ENCODE data around the gene UBXN2A. TPM values are rescaled to one million over a fixed set of nuclear protein-coding genes. Genes with fewer than 3 reads are reported as not detected.
A peak's percentile ranks its signal among the peaks of the same experiment; 100 is the strongest.
"Not testable (repeated sequence)": the region's sequence is repeated elsewhere in the genome, so short reads cannot be mapped to it uniquely, and the experiment has no call there.

The UBXN2A gene
- total and polyA plus RNA-seq, 7 donors: 12.0 to 33.9 (median 20.7) TPM

DNA sequence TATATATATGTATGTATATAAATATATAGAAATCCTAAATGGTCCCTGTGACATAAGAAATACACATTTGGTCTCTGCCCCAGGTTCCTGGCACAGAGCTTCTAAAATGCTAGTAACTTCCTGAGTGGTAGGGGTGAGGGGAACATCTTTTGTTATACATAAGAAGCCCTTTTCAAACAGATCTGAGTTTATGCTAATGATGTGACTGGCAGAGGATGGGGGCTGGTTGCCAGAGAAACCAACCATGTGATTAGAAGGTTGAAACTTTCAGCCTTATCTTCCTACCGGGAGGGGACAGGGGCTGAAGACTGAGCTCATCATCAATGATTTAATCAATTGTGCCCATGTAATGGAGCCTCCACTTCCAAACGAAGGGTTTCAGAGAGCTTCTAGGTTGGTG is 86.0 kb downstream of the UBXN2A start:
- Histone ChIP-seq H3K27ac (no peak overlapping the region), H3K27me3 (ENCODE audit: insufficient read depth in 3 of 3, low read length in 2 of 3) (no peaks in the 10 kb centered on the region), H3K36me3 (ENCODE audit: insufficient read depth in 1 of 2, low read depth in 1 of 2) (peaks cover 7 to 69% of the 10 kb centered on the region in 2 donors), H3K9me3 (no peaks in the 10 kb centered on the region), H3K4me3 (no peak overlapping the region), H3K4me1 (no peaks in the 10 kb centered on the region)
- ATAC-seq (no peak), DNase-seq (no peak)
- 64 to 69% (median 65%) methylated on average over 2 of the region's 2 CpGs for WGBS, 3 donors
- TF ChIP-seq, protein P1, sequence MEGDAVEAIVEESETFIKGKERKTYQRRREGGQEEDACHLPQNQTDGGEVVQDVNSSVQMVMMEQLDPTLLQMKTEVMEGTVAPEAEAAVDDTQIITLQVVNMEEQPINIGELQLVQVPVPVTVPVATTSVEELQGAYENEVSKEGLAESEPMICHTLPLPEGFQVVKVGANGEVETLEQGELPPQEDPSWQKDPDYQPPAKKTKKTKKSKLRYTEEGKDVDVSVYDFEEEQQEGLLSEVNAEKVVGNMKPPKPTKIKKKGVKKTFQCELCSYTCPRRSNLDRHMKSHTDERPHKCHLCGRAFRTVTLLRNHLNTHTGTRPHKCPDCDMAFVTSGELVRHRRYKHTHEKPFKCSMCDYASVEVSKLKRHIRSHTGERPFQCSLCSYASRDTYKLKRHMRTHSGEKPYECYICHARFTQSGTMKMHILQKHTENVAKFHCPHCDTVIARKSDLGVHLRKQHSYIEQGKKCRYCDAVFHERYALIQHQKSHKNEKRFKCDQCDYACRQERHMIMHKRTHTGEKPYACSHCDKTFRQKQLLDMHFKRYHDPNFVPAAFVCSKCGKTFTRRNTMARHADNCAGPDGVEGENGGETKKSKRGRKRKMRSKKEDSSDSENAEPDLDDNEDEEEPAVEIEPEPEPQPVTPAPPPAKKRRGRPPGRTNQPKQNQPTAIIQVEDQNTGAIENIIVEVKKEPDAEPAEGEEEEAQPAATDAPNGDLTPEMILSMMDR (IDR thresholded peaks at IDR 0.05): no peak
- intact Hi-C loops (cut with DNase I): no loop called here

DNA sequence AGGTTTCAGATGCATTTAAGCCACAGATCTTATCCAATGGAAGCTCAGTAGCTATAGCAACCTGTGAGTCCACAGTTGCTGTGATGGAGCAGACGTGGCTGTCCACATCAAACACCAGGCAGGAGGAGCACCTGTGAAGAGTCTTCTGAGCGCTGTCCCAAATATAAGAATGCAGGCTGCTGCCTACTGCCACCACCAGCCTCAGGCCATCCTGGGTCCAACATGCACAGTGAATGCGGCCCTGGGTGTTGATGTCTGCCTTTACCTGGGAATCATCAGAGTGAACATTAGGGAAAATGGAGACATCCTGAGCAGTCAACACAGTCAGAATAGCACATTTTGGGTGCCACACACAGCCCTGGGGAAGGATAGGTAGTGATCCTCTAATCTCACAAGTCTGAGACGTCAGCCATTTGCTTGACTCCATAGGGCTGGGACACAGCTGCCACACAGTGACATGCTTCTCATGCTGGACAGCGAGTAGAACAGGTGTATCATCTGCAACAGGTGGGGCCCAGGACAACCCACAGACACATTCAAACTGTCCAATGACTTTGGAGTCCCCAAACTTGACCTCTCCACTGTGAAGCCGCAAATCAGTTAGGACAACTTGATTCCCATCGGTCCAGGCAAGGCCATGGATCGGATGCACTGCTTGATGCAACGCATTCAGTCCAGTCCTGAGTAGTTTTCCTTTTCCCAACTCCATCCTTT is 98.7 kb downstream of the UBXN2A start:
- Histone ChIP-seq H3K9me3 (no peaks in the 10 kb centered on the region), H3K4me1 (no peaks in the 10 kb centered on the region), H3K27me3 (ENCODE audit: insufficient read depth in 3 of 3, low read length in 2 of 3) (no peaks in the 10 kb centered on the region), H3K27ac (no peak overlapping the region), H3K36me3 (ENCODE audit: insufficient read depth in 1 of 2, low read depth in 1 of 2) (peaks cover 8 to 39% of the 10 kb centered on the region in 2 donors), H3K4me3 (no peak overlapping the region)
- intact Hi-C loops (cut with DNase I): no loop called here
- 86 to 91% (median 89%) methylated on average over 9 of the region's 9 CpGs for WGBS, 3 donors
- ATAC-seq (no peak), DNase-seq (no peak)
- TF ChIP-seq, protein P1 (IDR thresholded peaks at IDR 0.05): no peak

DNA sequence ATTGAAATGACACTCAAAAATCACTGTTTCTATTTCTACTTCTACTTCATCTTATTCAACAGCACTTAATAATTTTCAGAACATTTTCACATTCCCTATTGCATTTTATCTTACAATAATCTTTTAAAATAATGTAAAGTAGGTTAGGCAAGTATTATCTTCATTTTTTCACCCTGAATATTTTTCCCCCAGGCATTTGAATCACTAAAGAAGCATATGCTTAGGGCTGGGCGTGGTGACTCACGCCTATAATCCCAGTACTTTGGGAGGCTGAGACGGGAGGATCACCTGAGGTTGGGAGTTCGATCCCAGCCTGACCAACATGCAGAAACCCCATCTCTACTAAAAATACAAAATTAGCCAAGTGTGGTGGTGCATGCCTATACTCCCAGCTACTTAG is 100.2 kb downstream of the UBXN2A start:
- Histone ChIP-seq H3K4me1 (no peaks in the 10 kb centered on the region), H3K36me3 (ENCODE audit: insufficient read depth in 1 of 2, low read depth in 1 of 2) (peaks cover 8 to 39% of the 10 kb centered on the region in 2 donors), H3K4me3 (no peak overlapping the region), H3K9me3 (no peaks in the 10 kb centered on the region), H3K27me3 (ENCODE audit: insufficient read depth in 3 of 3, low read length in 2 of 3) (no peaks in the 10 kb centered on the region), H3K27ac (no peak overlapping the region)
- intact Hi-C loops (cut with DNase I): no loop called here
- DNase-seq: no peak
- ATAC-seq: no peak
- 83 to 98% (median 98%) methylated on average over 4 of the region's 4 CpGs for WGBS, 3 donors
- TF ChIP-seq, protein P1 (IDR thresholded peaks at IDR 0.05): no peak

DNA sequence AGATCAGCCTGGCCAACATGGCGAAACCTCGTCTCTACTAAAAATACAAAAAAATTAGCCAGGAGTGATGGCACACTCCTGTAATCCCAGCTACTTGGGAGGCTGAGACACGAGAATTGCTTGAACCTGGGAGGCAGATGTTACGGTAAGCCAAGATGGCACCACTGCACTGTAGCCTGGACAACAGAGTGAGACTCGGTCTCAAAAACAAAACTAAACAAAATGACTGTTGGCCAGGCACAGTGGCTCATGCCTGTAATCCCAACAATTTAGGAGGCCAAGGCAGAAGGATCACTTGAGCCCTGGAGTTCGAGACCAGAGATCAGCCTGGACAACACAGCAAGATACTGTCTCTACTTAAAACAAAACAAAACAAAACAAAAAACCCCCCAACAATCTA is 102.9 kb downstream of the UBXN2A start:
- H3K27me3 ChIP-seq (ENCODE audit: insufficient read depth in 3 of 3, low read length in 2 of 3); H3K27ac ChIP-seq; H3K4me1 ChIP-seq; intact Hi-C loops (cut with DNase I); DNase-seq; H3K9me3 ChIP-seq; H3K4me3 ChIP-seq; ATAC-seq: not testable (repeated sequence)
- 89 to 94% (median 92%) methylated on average over 6 of the region's 6 CpGs for WGBS, 3 donors
- peaks cover 3 to 17% of the 10 kb centered on the region in 2 donors for H3K36me3 ChIP-seq (ENCODE audit: insufficient read depth in 1 of 2, low read depth in 1 of 2)

DNA sequence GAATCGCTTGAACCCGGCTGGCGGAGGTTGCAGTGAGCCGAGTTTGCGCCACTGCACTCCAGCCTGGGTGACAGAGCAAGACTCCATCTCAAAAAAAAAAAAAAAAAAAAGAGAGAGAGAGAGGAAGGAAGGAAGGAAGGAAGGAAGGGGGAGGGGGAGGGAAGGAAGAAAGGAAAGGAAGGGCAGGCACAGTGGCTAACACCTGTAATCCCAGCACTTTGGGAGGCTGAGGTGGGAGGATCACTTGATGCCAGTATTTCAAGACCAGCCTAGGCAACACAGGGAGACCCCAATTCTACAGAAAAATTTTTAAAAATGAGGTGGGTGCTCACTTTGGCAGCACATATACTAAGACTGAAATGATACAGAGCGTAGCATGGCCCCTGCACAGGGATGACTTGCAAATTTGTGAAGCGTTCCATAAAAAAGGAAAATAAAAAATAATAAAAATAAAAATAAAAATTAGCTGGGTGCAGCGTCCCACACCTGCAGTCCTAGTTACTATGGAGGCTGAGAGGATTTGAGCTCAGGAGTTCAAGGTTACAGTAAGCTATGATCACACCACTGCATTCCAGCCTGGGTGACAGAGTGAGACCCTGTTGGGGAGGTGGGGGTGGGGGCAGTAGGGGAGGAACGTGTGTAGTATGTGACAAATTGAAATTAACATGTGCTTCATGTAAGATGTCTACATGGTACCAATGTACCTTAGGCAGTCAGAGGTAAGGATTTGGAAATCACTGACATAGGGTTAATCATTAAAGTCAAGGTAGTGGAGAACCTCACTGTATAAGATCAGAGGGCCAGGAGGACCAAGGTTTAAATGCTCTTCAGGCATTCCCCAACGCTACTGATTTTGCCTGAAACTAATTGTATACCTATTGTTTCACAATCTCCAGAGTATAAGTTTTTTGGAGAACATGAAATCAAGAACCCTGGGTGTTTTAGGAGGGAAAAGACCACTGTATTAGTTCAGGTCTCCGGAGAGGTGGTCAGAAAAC is 105.5 kb downstream of the UBXN2A start:
- Histone ChIP-seq H3K36me3 (ENCODE audit: insufficient read depth in 1 of 2, low read depth in 1 of 2) (no peaks in the 10 kb centered on the region), H3K4me1 (peaks cover 15% of the 10 kb centered on the region), H3K27me3 (ENCODE audit: insufficient read depth in 3 of 3, low read length in 2 of 3) (peaks cover 0 to 17% (median 4%) of the 10 kb centered on the region in 3 donors), H3K27ac (no peak overlapping the region), H3K4me3 (peak overlapping the region; percentile 88), H3K9me3 (no peaks in the 10 kb centered on the region)
- ATAC-seq (no peak), DNase-seq (no peak)
- TF ChIP-seq, protein P1 (IDR thresholded peaks at IDR 0.05): no peak
- 78 to 81% (median 80%) methylated on average over 11 of the region's 11 CpGs for WGBS, 3 donors
- intact Hi-C loops (cut with DNase I): loop anchor here in 1 of 2 donors (5.0 kb wide), 1 partner anchor 36 kb away; the partner anchor contains the start of gene TP53I3
